ENCODE measurements around the gene DNAI2.

- TF ChIP-seq TCF12 (IDR thresholded peaks at IDR 0.05), result no peak
- TF ChIP-seq RXRA (IDR thresholded peaks at IDR 0.05; ENCODE audit: borderline replicate concordance, low read depth), result no peak
- no peak for TF ChIP-seq CTCF (IDR thresholded peaks at IDR 0.05)
- no peak for TF ChIP-seq SMC3 (IDR thresholded peaks at IDR 0.05; ENCODE audit: low read depth, low read length)
- no peak for TF ChIP-seq PBX3 (IDR thresholded peaks at IDR 0.05)
- no peak for TF ChIP-seq NRF1 (IDR thresholded peaks at IDR 0.05; ENCODE audit: low read depth, low read length)
- no peak for TF ChIP-seq GABPA (IDR thresholded peaks at IDR 0.05; ENCODE audit: low read depth)
- no peak for TF ChIP-seq NFIC (IDR thresholded peaks at IDR 0.05; ENCODE audit: borderline replicate concordance)
- no peak for TF ChIP-seq MAX (IDR thresholded peaks at IDR 0.05; ENCODE audit: low read depth)
- no peak for TF ChIP-seq ZBTB33 (IDR thresholded peaks at IDR 0.05; ENCODE audit: borderline replicate concordance, low read depth)
- no peak for TF ChIP-seq MEF2A (IDR thresholded peaks at IDR 0.05; ENCODE audit: borderline replicate concordance, low read depth)
- no peak for TF ChIP-seq JUND (IDR thresholded peaks at IDR 0.05)
These were observed 34.9 kb upstream of the DNAI2 start for GRCh38 chr17:74239172-74239571.

Data from SK-N-SH (cell line).